ENCODE measurements around the gene WDR89. TPM values are rescaled to one million over a fixed set of nuclear protein-coding genes. Genes with fewer than 3 reads are reported as not detected.
"Not testable (repeated sequence)": the region's sequence is repeated elsewhere in the genome, so short reads cannot be mapped to it uniquely, and the experiment has no call there.

WDR89 gene
- polyA plus RNA-seq, 1 experiment = 9.4 TPM

DNA sequence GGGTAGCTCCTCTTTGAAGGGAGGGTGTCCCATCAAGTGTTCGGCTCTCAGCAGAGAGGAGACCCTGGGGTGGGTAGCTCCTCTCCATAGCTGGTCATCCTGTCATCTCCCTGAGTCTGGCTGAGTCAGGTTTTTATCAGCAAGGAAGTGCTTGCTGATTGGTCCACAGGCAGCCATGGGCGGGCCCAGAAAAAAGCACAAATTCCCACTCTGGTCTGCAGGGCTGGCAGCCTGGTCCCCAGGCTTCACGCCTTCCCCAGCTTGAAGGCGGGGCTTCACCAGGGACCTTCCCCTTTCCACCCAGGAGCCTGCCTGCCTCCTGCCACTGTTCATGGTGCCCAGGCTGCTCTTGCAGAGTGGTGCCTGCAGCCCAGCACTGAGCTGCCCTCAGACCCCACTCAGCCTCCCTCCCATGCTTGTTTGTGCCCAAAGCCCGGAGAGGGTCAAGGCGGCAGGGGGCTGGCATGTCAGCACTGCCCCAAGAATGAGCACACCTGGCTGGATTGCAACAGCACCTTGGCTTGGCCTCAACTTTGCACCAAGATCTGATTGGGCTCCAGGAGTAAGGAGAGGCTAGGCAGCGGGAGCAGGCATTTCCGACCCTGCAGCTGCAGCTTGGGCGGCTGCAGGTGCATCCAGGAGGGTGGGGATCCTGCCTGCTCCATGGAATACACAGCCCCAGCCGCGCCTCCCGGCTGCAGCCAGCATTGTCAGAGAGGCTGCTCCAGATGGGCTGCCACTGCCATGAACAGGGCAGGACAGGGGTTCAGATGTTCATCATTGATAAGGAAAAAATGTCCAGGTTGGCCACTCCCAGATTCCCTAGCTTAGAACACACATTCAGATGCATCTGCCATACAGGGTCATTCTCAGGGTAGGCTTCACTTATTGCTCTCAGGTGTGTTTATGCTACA, 22.0 kb upstream of the WDR89 start:
- TF ChIP-seq, protein P1, sequence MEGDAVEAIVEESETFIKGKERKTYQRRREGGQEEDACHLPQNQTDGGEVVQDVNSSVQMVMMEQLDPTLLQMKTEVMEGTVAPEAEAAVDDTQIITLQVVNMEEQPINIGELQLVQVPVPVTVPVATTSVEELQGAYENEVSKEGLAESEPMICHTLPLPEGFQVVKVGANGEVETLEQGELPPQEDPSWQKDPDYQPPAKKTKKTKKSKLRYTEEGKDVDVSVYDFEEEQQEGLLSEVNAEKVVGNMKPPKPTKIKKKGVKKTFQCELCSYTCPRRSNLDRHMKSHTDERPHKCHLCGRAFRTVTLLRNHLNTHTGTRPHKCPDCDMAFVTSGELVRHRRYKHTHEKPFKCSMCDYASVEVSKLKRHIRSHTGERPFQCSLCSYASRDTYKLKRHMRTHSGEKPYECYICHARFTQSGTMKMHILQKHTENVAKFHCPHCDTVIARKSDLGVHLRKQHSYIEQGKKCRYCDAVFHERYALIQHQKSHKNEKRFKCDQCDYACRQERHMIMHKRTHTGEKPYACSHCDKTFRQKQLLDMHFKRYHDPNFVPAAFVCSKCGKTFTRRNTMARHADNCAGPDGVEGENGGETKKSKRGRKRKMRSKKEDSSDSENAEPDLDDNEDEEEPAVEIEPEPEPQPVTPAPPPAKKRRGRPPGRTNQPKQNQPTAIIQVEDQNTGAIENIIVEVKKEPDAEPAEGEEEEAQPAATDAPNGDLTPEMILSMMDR (IDR thresholded peaks at IDR 0.05; ENCODE audit: low read depth, low read length) = no peak
- H3K27me3 ChIP-seq (ENCODE audit: control insufficient read depth, insufficient read depth, low read length) = no peaks in the 10 kb centered on the region
- no peak overlapping the region for H3K4me3 ChIP-seq (ENCODE audit: low read depth, low read length)
- ChIA-PET POLR2A (no interaction called here), CTCF (no interaction called here)
- no peak for DNase-seq (ENCODE audit: low read depth, low spot score)
- no peak overlapping the region for H3K27ac ChIP-seq (ENCODE audit: low read depth, low read length)
- H3K9me3 ChIP-seq (ENCODE audit: control insufficient read depth, insufficient read depth, low read length) = peaks cover 7% of the 10 kb centered on the region; the same call in 1 of the 2 replicates

DNA sequence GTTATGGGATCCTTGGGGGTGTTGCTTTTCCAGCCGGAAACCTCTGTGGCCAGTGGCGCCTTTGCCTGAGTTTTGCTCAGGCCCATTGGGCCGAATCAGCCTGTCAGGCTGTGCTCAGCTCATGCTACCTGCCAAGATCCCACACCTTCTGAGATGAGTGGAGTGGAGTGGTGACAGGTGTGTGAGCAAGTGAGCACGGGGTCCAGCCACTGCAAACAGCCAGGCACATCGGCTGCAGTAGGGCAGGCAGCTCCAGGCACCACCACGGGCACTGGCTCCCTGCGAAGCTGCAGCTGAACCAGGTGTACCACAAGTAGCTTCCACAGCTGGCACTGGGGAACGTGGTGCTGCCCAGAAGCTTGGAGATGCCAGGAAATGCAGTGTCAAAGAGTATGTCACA, 21.1 kb upstream of the WDR89 start:
- ChIA-PET POLR2A (no interaction called here), CTCF (no interaction called here)
- Histone ChIP-seq H3K9me3 (ENCODE audit: control insufficient read depth, insufficient read depth, low read length) (peaks cover 7% of the 10 kb centered on the region; the same call in 1 of the 2 replicates), H3K27ac (ENCODE audit: low read depth, low read length) (no peak overlapping the region), H3K27me3 (ENCODE audit: control insufficient read depth, insufficient read depth, low read length) (no peaks in the 10 kb centered on the region), H3K4me3 (ENCODE audit: low read depth, low read length) (no peak overlapping the region)
- DNase-seq (ENCODE audit: low read depth, low spot score) = no peak
- TF ChIP-seq, protein P1 (IDR thresholded peaks at IDR 0.05; ENCODE audit: low read depth, low read length) = no peak

DNA sequence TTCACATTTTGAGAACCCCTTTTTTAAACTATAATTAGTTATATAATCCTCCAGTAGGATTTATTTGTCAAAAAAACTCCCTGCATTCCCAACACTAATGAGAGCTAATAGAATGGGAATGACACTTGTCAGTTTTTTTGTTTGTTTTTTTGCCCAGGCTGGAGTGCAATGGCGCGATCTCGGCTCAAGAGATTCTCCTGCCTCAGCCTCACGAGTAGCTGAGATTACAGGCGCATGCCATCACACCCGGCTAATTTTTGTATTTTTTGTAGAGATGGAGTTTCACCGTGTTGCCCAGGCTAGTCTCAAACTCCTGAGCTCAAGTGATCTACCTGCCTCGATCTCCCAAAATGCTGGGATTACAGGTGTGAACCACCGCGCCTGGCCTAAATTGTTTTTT, 20.2 kb upstream of the WDR89 start:
- POLR2A ChIA-PET = not testable (repeated sequence)

DNA sequence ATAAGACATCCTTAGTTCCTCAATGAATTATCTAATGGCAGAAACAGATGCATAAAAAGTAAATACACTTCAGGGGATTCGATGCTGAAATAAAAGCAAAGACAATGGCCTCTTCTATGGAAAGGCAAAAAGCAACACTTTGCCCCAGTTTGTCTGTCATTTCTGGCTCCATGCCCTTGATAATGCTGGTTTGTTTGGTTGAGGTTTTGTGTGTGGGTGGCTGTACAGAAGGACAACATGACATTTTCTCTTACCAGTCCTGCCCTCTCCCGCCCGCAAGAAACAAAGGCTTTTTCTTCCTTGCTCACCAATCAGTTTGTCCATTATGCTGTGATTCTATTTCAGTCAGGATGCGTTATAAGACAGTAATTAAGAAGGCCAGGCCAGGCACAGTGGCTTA, 18.1 kb upstream of the WDR89 start:
- no peak for DNase-seq (ENCODE audit: low read depth, low spot score)
- no peaks in the 10 kb centered on the region for H3K27me3 ChIP-seq (ENCODE audit: control insufficient read depth, insufficient read depth, low read length)
- TF ChIP-seq, protein P1 (IDR thresholded peaks at IDR 0.05; ENCODE audit: low read depth, low read length) = no peak
- no peak overlapping the region for H3K4me3 ChIP-seq (ENCODE audit: low read depth, low read length)
- H3K27ac ChIP-seq (ENCODE audit: low read depth, low read length) = no peak overlapping the region
- POLR2A ChIA-PET = no interaction called here
- CTCF ChIA-PET = no interaction called here
- peaks cover 7% of the 10 kb centered on the region; the same call in 1 of the 2 replicates for H3K9me3 ChIP-seq (ENCODE audit: control insufficient read depth, insufficient read depth, low read length)

More for the DNA sequence above, 20.2 kb upstream of the WDR89 start:
- H3K4me3 ChIP-seq (ENCODE audit: low read depth, low read length); H3K27ac ChIP-seq (ENCODE audit: low read depth, low read length); H3K27me3 ChIP-seq (ENCODE audit: control insufficient read depth, insufficient read depth, low read length); H3K9me3 ChIP-seq (ENCODE audit: control insufficient read depth, insufficient read depth, low read length); DNase-seq (ENCODE audit: low read depth, low spot score): not testable (repeated sequence)
- CTCF ChIA-PET = interaction anchor here (0.6 kb wide), 1 partner anchor 48 kb away, joined by 3 read pairs; no protein-coding TSS in a partner anchor

DNA sequence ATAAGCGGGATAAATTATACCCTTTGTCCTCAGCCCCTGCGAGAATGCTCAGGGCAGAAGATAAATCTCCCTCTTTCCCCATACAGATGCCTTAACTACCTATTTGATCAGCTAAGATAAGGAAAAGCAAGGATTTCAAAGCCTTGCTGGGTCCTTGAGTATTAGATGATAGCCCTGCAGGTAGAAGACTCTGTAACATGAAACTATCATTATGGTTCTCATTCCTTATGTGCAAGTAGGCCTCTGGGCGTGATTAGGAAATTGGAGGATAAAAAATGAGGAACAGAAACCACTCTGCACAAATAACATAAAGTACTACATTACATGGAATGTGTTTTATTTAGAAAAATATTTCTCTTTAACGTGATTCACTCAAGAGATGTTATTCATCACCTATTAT, 14.5 kb upstream of the WDR89 start:
- Histone ChIP-seq H3K27me3 (ENCODE audit: control insufficient read depth, insufficient read depth, low read length) (no peaks in the 10 kb centered on the region), H3K27ac (ENCODE audit: low read depth, low read length) (no peak overlapping the region), H3K4me3 (ENCODE audit: low read depth, low read length) (no peak overlapping the region), H3K9me3 (ENCODE audit: control insufficient read depth, insufficient read depth, low read length) (no peaks in the 10 kb centered on the region)
- ChIA-PET CTCF (no interaction called here), POLR2A (no interaction called here)
- DNase-seq (ENCODE audit: low read depth, low spot score) = no peak
- TF ChIP-seq, protein P1 (IDR thresholded peaks at IDR 0.05; ENCODE audit: low read depth, low read length) = no peak

Measured in AG04450 (cell line).